Thyroid gland (tissue), 4 donors: ENCODE results near the gene RAI14. TPM values are rescaled to one million over a fixed set of nuclear protein-coding genes. Genes with fewer than 3 reads are reported as not detected.

Experiments used
- DNase-seq, 2 donors: peaks; one replicate each; pipeline ENCODE4 v3.0.0-alpha.2; 2019
- H3K27ac ChIP-seq, 3 donors: fragments of 200-600 bp; sonication (generic); 1 replicate in 2 of 3; 2 replicates in 1 of 3; pipeline ENCODE4 v1.5.1; 2016 to 2019; ENCODE audit warnings: mild to moderate bottlenecking in 1 of 3, moderate library complexity in 1 of 3
- H3K27me3 ChIP-seq: fragments of 200-600 bp; sonication (generic); one replicate; pipeline ENCODE4 v1.5.1; 2019
- H3K36me3 ChIP-seq, 2 donors: fragments of 200-600 bp; sonication (generic); one replicate each; pipeline ENCODE4 v1.5.1; 2016 to 2019
- H3K4me1 ChIP-seq, 2 donors: fragments of 200-600 bp; sonication (generic); one replicate each; pipeline ENCODE4 v1.5.1; 2017 to 2019
- H3K4me3 ChIP-seq, 3 donors: fragments of 200-600 bp; sonication (generic); replicated peaks in 1 of 3; 1 replicate in 2 of 3; 2 replicates in 1 of 3; pipeline ENCODE4 v1.5.1; 2016; ENCODE audit warnings: mild to moderate bottlenecking in 1 of 3
- H3K9me3 ChIP-seq: fragments of 200-600 bp; sonication (generic); one replicate; pipeline ENCODE4 v1.5.1; 2017
- POLR2A ChIP-seq, 2 donors: fragments of 450-650 bp; IDR thresholded peaks; one replicate each; pipeline ENCODE4 v1.6.1; 2017; ENCODE audit warnings: antibody characterized with exemption in 2 of 2, mild to moderate bottlenecking in 2 of 2, moderate library complexity in 1 of 2
- WGBS, 2 donors: methylation state at CpG; one replicate each; pipeline ENCODE4 v1.1.5; 2017; 5-methylcytosine and 5-hydroxymethylcytosine counted together
- intact Hi-C: fragments of 100-400 bp; cut with DNase I; formaldehyde crosslinking; loops from one replicate; pipeline ENCODE4 v1.15.1; 2023
- total RNA-seq, 4 donors: library from RNA; depleted of rRNA; stranded (reverse); fragments of >200 nt; gene quantifications; one replicate each; pipeline ENCODE4 v1.2.3, GENCODE V29; 2016
- TF ChIP-seq, protein P1 (sequence below), 6 experiments: fragments of 200-600 bp in 3 of 6; fragments of 450-650 bp in 3 of 6; sonication (generic) in 3 of 6; IDR thresholded peaks; one replicate each; pipeline ENCODE4 v1.5.1; 2016 to 2019; ENCODE audit warnings: antibody characterized with exemption in 6 of 6, mild to moderate bottlenecking in 2 of 6, inconsistent platforms in 1 of 6, moderate library complexity in 1 of 6

Gene RAI14
- total RNA-seq, 4 donors from 2014 or later = 16.9 to 23.5 (median 20.8) TPM

DNA sequence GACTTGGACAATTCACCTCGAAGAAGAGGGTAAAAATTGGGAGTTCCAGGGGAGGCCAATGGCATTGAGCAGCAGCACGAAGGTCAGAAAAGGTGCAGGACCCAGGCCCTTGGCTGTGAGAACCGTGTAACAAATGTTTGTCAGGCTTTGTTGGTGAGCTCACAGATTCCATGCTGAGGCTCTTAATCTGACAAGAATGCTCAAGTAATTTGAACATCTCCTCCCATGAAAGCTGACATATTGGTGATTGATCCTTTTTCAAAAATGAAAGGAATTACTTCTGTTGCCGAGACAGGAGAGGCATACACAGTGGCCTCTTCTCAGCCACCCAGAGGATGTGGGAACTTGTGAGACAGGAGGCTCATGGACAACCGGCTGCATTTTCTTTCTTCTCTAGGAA lies 11.6 kb downstream of the RAI14 start:
- TF ChIP-seq, protein P1, sequence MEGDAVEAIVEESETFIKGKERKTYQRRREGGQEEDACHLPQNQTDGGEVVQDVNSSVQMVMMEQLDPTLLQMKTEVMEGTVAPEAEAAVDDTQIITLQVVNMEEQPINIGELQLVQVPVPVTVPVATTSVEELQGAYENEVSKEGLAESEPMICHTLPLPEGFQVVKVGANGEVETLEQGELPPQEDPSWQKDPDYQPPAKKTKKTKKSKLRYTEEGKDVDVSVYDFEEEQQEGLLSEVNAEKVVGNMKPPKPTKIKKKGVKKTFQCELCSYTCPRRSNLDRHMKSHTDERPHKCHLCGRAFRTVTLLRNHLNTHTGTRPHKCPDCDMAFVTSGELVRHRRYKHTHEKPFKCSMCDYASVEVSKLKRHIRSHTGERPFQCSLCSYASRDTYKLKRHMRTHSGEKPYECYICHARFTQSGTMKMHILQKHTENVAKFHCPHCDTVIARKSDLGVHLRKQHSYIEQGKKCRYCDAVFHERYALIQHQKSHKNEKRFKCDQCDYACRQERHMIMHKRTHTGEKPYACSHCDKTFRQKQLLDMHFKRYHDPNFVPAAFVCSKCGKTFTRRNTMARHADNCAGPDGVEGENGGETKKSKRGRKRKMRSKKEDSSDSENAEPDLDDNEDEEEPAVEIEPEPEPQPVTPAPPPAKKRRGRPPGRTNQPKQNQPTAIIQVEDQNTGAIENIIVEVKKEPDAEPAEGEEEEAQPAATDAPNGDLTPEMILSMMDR (IDR thresholded peaks at IDR 0.05) = no peak
- TF ChIP-seq POLR2A (IDR thresholded peaks at IDR 0.05) = no peak
- no peak overlapping the region for H3K27ac ChIP-seq
- WGBS, 2 donors = 87 to 90% methylated on average over 5 of the region's 5 CpGs
- H3K27me3 ChIP-seq = no peaks in the 10 kb centered on the region
- no peaks in the 10 kb centered on the region for H3K36me3 ChIP-seq
- H3K9me3 ChIP-seq = no peaks in the 10 kb centered on the region
- peaks cover 5 to 8% of the 10 kb centered on the region in 2 donors for H3K4me1 ChIP-seq
- H3K4me3 ChIP-seq = no peak overlapping the region
- intact Hi-C loops = no loop called here
- no peak for DNase-seq

DNA sequence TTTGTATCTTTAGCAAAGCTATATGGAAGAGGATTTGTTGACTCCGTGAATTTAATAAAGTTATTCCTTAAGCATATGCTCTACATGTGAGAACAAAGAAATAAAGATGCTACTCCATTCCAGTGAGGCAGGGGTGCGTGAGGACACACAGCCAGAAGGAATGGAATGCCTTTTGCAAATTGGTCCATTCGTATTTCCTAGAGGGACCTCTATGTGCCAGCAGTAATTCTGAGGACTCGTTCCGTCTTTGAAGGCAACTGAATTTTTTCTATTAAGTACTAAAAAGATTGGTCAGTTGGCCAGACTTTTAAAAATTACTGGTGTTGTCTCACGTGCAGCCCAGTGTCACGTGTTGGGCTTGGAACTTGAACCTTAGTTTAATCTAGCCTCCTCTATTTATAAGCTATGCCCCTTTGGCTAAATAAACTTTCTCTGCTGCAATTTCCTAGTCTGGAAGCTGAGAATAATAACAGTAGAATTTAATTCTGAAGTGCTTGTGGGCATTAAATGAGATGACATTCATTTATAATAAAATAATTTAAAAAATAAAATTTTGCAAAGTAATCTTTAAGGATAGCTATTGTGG lies 13.9 kb downstream of the RAI14 start:
- no peak overlapping the region for H3K27ac ChIP-seq
- H3K4me3 ChIP-seq = no peak overlapping the region
- TF ChIP-seq POLR2A (IDR thresholded peaks at IDR 0.05) = no peak
- TF ChIP-seq, protein P1 (IDR thresholded peaks at IDR 0.05) = no peak
- no peaks in the 10 kb centered on the region for H3K36me3 ChIP-seq
- 39 to 49% methylated on average over 7 of the region's 7 CpGs for WGBS, 2 donors
- intact Hi-C loops = no loop called here
- no peaks in the 10 kb centered on the region for H3K27me3 ChIP-seq
- no peaks in the 10 kb centered on the region for H3K9me3 ChIP-seq
- DNase-seq = peak; percentile 27 to 39
- peaks cover 8 to 14% of the 10 kb centered on the region in 2 donors for H3K4me1 ChIP-seq

DNA sequence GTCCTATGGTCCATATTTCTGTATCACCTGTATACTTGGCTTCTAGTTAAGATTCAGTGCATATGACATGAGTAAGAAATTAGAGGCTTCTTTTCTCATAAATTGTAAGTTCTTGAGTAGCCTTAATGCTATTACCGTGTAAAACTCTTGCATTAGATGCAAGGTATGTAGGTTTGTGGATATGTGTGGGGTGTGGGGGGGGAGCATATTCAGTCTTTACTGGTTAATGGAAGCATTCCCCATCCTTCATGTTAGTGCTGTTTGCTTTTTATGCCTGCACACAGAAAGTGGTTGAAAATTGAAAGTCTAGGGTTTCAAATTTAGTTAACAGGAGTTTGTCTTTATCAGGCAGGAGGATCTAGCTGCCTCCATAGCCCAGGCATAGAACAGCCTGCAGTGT lies 16.1 kb downstream of the RAI14 start:
- WGBS, 2 donors = 96 to 100% methylated on average over 1 of the region's 1 CpG
- H3K36me3 ChIP-seq = no peaks in the 10 kb centered on the region
- peaks cover 8 to 14% of the 10 kb centered on the region in 2 donors for H3K4me1 ChIP-seq
- H3K9me3 ChIP-seq = no peaks in the 10 kb centered on the region
- no peak overlapping the region for H3K27ac ChIP-seq
- no peak for TF ChIP-seq POLR2A (IDR thresholded peaks at IDR 0.05)
- TF ChIP-seq, protein P1 (IDR thresholded peaks at IDR 0.05) = no peak
- DNase-seq = no peak
- H3K27me3 ChIP-seq = no peaks in the 10 kb centered on the region
- H3K4me3 ChIP-seq = no peak overlapping the region
- intact Hi-C loops = no loop called here

DNA sequence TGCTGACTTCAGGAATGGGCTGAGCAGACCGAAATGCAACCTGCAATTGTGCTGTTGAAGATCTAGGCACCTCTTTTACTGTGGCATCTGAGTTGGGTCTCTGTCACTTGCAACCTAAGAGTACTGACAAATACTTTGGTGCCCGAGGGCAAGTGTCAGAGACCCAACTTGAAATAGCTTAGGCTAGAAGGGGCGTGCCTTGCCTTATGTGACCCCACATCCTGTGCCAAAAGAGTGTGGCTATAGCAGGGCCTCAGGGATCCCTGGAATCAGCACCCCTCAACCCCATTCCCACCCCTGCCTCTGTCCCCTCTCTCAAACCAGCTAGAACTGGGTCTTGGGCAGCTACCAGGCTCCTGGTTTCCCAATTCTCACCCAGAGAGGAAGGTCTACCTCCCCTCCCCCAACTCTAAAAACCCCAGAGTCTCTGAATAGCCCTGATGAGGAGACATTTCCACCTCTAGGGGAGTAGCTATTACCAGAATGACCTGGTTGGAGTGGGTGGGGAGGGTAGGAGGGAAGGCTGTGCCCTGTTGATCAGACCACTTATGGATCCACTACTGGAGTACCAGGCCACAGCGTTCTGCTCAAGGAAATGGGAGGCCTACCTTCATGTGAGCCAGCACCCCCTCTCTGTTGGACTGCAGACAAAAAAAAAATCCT lies 17.5 kb downstream of the RAI14 start:
- Histone ChIP-seq H3K4me3 (no peak overlapping the region), H3K36me3 (no peaks in the 10 kb centered on the region), H3K27me3 (no peaks in the 10 kb centered on the region), H3K9me3 (no peaks in the 10 kb centered on the region), H3K4me1 (peaks cover 8 to 14% of the 10 kb centered on the region in 2 donors), H3K27ac (peak overlapping the region in 1 of 3 donors; percentile 34)
- no peak for DNase-seq
- 88 to 89% methylated on average over 4 of the region's 4 CpGs for WGBS, 2 donors
- no peak for TF ChIP-seq POLR2A (IDR thresholded peaks at IDR 0.05)
- TF ChIP-seq, protein P1 (IDR thresholded peaks at IDR 0.05) = no peak
- intact Hi-C loops = no loop called here

DNA sequence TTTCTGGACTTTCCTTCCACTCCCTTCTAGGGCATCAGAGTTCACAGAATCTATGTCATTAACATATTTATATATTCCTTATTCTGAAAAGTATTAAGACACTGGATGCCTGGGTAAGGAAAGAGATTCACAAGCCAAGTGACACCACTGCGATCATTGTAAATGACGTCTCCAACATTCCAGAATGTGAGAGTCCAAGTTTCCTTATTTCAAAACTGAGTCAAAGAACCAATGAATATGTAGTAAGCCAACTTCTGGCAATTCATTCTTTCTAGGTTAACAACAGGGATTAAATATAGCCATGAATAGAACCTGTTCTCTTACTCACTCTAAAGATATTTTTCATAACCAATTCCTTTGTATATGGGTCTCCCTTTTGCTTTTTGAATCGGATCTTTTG lies 18.1 kb downstream of the RAI14 start:
- Histone ChIP-seq H3K27ac (peak overlapping the region in 1 of 3 donors; percentile 34), H3K4me1 (peaks cover 8 to 14% of the 10 kb centered on the region in 2 donors), H3K4me3 (no peak overlapping the region), H3K9me3 (no peaks in the 10 kb centered on the region), H3K36me3 (no peaks in the 10 kb centered on the region), H3K27me3 (no peaks in the 10 kb centered on the region)
- DNase-seq = no peak
- 74 to 87% methylated on average over 3 of the region's 3 CpGs for WGBS, 2 donors
- intact Hi-C loops = no loop called here
- TF ChIP-seq POLR2A (IDR thresholded peaks at IDR 0.05) = no peak
- TF ChIP-seq, protein P1 (IDR thresholded peaks at IDR 0.05) = no peak
